ENCODE data around the gene ULBP2.
A peak's percentile ranks its signal among the peaks of the same experiment; 100 is the strongest.
"Not testable (repeated sequence)": the region's sequence is repeated elsewhere in the genome, so short reads cannot be mapped to it uniquely, and the experiment has no call there.

Gene ULBP2

DNA sequence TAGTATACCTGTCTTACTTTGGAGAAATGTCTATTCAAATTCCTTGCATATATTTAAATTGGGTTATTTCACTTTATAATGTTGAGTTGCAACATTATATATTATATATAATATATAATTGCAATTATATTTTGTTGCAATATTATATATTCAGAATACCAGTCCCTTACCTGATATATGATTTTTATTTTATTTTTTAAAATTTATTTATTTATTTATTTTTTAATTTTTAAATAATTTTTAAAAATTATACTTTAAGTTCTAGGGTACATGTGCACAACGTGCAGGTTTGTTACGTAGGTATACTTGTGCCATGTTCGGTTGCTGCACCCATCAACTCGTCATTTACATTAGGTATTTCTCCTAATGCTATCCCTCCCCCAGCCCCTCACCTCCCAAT, 14.8 kb upstream of the ULBP2 start:
- DNase-seq = not testable (repeated sequence)

DNA sequence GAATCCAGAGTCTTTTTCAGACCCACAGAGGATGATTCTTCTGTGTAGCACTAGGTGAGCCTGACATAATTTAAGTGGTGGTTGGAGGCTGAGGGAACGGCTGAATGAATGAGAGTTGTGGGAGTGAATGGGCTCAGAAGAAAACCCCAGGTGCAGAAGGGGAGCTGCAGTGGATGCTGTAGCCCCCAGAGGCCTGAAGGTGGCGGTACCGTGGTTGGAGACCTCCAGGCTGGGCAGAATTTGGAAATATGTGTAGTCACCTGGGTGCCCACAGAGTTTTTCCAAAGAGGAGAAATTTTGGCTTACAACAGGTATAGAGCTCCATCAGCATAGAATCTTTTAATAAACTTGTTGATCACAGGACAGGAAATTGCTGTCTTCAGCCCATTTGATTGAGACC, 12.4 kb upstream of the ULBP2 start:
- peak in 1 of 6 experiments; percentile 11 for DNase-seq

DNA sequence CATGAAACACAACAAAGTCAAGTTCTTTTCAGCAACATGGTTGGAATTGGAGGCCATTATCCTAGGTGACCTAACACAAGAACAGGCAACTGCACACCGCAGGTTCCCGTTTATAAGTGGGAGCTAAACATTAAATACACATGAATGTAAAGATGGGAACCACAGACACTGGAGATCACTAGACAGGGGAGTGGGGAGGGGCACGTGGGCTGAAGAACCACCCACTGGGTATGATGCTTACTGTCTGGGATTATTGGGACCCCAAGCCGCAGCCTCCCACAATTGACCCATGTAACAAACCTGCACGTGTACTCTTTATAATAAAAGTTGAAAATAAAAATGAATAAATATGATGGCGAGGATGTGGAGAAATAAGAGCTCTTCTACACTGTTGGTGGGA, 10.3 kb upstream of the ULBP2 start:
- DNase-seq = no peak

DNA sequence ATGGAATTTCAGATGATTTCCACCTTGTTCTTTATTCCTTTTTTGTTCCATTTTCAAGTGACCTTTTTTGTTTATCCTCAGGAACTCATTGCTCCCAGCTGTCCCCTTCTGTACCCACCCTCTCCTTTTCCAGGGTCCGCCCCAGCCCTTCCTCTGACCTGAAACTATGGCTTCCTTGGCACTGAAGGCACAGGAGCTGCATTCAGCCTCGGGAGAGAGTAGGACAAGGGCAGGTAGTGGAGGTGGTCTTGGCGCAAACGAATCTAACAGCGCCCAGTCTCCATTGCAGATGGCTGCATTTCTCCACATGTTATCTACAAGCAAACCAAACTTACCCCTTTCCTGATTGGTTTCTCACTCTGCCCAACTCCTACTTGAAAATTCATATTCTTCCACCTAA, 8.8 kb upstream of the ULBP2 start:
- no peak for DNase-seq

DNA sequence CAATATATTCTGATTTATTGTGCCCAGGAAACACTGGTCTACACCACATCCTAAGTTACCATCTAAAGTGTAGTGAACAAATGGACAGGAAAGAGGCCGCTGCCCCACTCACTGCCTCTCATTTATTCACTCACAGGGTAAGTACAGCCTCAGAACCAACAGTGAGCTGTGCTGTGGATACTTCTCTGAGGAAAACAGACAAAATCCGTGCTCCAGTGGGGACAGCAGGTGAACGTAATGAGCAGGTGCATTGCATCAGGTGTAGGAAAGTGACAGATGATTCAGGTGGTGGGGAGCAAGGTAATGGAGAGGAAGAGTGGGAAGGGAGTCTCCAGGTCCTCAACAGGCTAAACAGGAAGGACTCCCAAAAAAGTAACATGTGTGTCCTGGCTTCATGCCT, 8.4 kb upstream of the ULBP2 start:
- no peak for DNase-seq

DNA sequence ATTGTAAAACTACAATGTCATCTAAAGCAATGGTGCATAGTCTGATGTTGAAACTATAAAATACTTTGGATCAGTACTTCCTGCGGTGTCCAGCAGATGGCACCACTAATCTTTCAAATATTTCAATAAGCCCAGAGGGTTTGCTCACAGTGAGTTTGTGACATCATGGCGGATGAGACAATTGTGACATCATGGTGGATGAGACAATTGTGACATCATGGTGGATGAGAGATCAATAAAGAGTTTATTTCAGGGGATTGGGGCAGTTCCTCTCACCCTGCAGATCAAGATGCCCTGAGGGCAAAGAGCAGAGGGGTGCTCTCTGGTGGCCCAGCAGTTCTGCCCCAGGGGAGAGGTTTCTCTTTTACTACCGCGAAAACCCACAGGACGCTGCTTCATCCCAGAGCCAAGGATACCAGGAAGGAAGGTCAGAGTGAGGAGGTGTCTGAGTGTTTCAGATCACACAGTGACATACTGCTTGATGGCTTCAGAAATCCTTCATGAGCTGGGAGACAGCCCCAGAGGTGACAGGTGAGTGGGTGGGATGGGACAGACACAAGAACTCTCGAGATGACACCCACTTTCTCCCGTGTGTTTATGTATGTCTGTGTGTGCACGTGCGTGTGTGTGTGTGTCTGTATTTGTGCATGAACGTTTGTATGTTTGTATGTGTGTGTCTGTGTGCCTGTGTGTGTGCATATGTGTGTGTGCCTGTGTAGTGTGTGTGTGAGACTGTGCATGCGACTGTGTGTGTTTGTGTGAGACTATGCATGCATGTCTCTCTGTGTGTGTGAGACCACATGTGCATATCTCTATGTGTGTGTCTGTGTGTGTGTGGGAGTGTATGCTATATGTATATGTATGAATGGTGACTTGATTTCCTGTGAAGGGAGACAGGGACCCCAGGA, 7.3 kb upstream of the ULBP2 start:
- DNase-seq = peak; percentile 46 to 81 (median 55)

DNA sequence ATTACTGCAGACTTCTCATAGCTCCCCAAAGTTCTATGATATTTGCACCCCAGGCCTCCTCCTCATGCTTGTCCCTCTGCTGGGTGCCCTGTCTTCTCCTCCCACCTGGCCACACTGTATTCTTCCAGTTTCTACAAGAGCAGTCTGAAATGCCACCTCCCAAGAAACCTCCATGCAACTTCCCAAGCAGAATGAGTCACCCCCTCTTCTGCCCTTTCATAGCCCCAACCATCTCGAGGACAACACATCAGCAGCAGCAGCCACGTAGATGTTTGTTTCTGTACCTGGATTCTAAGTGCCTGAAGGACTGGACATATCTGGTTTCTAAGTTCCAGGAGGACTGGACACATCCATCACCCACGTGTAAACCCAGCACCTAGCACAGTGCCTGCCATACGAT, 6.6 kb upstream of the ULBP2 start:
- DNase-seq = no peak

DNA sequence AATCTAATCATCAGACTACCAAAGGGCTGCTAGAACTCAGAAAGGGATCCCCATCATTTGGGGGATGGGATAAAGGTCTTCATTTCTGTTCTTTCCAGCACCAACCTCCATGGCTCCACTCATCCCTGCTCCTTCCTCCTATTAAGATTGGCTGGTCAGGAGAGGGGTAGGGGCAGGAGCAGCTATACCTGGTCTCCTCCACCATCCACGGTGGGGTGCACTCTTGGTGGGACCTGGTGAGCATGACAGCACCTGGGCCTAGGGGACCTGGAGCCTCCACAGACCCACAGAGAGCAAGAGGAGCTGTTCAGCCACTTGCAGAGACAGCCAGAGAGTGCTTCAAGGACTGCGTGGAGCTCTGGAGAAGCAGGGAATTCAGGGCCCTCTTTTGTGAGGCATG, 6.1 kb upstream of the ULBP2 start:
- no peak for DNase-seq

DNA sequence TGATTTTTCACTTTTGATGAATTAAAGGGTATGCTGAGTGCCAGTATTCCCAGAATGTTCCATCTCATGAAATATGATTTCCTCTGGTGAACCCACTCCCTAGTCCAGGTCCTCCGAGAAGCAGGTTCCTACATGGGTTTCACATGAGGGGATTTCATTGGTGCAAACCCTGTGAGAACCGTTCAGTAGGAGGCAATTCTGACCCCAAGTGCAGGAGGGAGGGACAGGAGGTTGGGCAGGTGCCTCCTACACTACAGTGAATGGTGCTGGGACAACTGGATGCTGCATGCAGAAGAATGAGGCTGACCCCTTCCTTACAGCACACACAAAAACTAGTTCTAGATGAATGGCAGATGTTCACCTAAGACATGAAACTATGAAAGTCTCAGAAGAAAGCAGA, 5.1 kb upstream of the ULBP2 start:
- no peak for DNase-seq

DNA sequence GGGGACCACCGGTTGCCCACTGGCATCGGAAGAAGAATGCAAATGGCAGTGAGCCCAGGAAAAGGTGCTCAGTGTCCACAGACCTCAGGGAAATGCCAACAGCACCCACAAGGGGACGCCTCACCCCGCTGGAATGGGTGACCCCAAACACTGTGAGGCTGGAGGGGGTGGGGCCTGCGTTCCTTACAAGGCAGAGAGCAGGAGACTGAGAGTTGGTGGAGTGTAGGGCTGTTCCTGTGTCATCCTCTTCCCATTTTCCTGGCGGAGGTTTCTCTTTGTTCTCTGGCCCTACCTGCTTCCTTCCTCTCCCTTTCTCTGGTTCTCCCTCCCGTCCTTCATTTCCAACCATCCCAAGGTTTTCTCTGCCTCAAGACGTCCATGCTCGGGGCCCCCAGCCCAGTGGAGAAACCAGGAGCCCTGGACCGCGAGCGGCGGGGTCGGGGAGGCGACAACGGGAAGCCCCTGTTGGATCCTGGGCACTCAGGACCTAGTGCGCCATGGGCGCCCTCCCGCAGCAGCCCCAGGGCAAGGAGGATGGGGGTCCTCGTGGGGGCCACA, 3.7 kb upstream of the ULBP2 start:
- DNase-seq = peak in 1 of 6 experiments; percentile 42

DNA sequence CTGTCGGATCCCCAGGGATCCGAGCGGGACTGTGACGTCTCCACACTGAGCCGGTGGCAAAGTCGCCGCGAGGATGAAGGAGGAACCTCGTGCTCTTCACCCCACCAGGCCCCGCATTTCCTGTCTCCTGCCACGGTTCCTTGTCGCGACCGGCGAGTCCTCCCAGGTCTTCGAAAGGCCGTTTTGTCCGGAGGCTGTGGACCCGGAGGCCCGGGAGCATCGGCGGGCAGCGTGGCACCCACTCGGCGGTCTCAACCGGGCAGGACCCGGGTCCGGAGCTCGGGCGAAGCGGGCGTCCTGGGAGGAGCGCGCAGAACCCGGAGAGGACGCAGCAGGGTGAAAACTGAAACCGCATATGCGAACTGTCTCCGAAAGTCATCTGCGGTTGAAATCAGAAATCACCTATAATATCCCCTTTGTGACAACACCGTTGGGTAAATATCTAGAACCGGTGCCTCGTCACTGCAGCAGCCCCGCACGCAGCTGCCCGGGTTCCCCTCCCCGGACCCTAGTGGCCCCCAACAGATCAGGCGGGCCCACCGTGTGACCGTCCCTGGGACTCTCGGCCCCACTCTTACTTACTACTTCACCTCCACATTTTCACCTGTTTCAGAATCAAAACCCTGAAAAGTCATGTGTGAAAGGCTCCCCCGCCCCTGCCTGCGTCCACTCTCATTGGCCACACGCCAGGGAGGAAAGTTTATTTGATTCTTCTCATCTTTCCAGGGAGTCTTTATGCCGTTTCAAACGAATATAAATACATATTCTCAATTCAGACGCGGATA, 3.1 kb upstream of the ULBP2 start:
- DNase-seq = peak; percentile 28 to 69 (median 51)

DNA sequence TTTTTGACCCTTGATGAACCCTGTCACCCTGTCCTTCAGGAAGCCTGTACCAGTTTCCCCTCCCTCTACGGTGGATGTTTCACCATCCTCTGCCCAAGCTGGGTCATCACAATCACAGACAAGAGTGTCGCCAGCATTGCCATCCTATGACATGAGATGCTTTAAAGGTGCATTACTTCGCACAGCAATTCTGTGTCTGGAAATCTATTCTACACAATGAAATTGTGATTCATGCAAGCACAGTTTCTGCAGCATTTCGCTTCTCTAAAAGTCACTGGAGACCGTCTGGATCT, 2.5 kb upstream of the ULBP2 start:
- no peak for DNase-seq

DNA sequence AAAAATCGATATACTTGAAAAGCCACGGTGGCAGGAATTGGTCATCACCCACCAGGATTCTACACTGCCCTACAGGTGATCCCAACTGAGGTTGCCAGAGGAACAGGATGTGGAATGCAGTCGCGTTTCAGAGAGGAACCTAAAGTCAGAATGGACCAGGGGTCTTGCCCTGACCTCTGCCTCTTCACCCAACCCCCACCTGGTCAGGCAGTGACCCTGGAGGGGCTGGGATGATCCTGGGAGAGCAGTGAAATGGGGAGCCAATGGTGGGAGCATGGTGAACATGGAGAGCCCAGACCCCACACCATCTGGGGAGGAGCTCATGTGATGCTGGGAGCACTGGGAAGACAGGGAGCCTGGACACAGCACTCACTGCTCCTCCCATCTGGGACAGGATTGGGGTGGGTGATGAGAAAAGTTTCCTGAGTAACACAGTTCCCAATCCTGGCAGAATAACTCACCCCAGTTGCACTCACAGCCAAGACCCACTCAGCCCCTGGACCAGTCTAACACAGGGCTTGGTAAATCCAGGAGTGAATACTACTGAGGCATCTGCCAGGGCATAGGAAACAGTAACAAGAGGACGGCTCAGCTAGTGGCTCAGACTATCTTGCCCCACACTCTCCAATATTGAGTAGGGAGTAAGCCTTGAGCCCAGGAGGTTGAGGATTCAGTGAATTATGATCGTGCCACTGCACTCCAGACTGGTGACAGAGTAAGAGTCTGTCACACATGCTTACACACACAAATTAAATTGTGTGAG, 1.7 kb upstream of the ULBP2 start:
- no peak for DNase-seq

DNA sequence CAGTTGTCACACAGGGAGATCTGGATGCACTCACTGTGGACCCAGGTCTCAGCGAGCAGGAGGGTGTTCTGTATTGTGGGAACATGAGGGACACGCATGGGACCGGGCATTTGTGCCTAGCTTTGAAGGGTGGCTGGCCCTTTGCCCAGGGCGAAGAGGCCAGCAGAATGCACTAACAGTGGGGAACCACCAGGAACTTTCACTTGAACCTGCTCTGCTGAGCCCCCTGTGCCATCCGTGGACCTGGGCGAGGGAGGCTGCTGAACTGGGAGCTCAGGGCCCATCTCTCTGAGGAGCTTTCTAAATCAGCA, 1.2 kb upstream of the ULBP2 start:
- DNase-seq = no peak

DNA sequence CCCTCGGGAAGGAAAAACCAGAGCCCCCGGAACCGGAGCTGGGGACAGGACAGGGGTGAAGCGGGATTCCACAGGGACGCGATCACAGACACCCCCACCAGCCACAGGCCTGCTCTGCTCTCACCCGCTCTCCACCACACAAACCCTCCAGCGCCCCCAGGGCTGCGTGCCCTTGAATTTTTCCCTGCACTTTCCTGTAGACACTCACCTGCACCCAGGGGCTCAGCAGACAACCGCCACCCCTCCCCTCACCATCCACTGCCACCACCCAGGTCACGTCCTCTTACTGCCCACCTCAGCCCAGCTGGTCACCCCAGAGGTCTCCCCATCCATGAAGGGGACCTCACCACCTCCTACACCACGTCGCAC, 631 bp downstream of the ULBP2 start:
- peak in 1 of 6 experiments; percentile 39 for DNase-seq

DNA sequence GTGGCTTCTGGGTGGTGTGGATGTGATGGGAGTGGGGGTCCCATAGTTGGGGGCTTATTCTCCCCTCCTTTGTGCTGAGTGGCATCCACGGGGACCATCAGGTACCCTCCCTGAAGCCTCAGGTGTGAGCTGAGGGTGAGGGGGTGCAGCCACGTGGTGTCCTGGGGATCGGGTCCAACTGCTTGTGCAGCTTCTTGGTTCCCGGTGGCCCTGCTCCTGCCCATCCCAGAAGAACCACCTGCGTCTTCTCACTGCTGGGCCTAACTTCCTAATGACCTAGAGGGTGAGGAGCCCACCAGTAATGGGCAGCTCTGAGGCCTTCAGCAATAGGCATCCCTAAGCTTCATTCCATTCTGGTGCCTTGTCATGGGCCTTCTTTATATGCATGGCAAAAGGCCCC, 1.5 kb downstream of the ULBP2 start:
- DNase-seq = not testable (repeated sequence)

DNA sequence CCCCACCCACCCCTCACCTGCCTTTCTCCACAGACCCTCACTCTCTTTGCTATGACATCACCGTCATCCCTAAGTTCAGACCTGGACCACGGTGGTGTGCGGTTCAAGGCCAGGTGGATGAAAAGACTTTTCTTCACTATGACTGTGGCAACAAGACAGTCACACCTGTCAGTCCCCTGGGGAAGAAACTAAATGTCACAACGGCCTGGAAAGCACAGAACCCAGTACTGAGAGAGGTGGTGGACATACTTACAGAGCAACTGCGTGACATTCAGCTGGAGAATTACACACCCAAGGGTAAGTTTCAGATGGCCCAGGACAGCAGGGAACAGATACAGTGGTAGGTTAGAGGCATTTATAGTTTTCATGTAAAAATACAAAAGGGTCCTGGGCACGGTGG, 3.5 kb downstream of the ULBP2 start:
- DNase-seq = not testable (repeated sequence)

DNA sequence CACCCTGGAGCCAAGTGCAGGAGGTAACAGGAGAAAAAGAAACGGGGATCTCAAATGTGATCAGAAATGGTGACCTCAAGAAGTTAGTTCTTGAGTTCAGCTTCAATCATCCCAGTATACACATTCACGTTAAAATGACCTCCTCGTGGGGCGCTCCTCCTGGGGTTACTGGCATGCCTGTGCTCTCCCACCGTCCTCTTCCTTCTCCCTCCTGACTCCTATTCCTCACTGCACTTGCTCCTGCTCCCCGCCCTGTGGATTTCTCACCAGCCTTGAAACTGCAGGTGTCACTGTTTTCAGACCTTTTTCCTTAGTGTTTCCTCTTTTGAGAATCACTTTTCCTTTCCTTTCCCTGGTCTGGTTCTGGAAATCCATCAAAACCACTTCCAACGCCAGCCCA, 4.8 kb downstream of the ULBP2 start:
- not testable (repeated sequence) for DNase-seq

DNA sequence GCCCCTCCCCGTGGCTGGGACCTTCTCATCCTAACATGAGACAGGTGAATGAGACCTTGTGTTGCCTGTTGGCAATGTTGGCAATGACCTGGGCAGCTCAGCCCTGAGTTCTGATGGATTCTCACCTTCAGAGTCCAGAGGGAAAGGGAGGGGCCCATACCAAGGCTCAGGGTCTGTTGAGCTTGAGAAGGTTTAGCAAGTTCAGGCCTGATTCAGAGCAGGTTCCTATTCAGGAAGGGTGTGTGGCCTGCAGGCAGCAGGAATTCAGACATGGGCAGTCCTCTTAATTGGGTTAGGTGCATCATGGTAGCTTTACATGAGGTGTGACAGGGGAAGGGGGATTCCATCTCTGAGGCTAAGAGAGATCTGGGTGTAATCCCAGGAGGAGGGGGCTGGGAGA, 5.7 kb downstream of the ULBP2 start:
- not testable (repeated sequence) for DNase-seq

DNA sequence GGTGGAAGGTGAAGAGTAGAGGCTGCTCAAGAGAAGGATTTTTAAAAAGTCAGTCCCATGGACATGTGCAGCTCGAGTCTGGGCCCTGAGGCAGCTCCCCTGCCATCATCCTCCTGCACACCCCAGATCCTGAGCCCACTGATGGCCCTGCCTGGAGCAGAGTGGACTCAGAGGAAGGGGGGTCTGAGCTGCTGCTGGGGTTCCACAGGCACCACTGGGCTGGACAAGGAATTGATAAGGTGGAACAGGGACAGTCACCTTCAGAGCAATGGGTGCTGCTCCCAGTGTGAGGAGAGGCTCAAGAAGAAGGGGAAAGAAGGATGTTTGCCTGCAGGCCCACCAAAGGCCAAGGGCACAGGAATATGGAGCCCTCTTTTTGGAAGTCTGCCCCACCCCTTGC, 6.2 kb downstream of the ULBP2 start:
- no peak for DNase-seq

DNA sequence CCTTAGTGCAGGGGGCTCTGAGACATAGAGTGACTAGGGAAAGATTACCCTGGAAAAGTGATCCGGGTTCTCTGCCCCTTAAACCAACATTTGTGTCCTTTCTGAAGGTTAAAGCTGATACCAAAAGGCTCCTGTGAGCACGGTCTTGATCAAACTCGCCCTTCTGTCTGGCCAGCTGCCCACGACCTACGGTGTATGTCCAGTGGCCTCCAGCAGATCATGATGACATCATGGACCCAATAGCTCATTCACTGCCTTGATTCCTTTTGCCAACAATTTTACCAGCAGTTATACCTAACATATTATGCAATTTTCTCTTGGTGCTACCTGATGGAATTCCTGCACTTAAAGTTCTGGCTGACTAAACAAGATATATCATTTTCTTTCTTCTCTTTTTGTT, 6.8 kb downstream of the ULBP2 start:
- DNase-seq = no peak

DNA sequence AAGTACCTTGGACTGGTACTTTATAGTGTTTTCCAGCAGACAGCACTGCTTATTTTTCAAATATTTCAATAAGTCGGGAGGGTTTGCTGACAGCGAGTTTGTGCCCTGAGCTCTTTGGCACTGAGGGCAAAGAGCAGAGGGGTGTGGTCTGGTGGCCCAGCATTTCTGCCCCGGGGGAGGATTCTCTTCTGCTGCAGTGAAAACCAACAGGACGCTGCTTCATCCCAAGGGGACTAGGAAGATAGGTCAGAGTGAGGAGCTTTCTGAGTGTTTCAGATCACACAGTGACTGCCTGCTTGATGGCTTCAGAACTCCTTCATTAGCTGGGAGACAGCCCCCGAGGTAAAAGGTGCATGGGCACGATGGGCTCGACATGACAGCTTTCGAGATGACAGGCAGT, 8.6 kb downstream of the ULBP2 start:
- no peak for DNase-seq

DNA sequence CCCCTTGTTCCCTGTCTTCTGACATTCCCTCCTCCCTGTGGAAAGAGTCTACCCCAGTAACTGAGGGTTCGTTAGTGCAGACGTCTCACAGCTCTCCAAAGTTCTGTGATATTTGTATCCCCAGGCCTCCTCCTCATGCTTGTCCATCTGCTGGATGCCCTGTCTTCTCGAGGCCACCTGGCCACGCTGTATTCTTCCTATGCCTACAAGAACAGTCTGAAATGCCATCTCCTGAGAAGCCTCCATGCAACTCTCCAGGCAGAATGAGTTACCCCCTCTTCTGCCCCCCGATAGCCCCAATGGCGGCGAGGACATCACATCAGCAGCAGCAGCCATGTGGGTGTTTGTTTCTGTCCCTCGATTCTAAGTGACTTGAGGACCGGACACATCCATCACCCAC, 9.3 kb downstream of the ULBP2 start:
- DNase-seq = no peak

DNA sequence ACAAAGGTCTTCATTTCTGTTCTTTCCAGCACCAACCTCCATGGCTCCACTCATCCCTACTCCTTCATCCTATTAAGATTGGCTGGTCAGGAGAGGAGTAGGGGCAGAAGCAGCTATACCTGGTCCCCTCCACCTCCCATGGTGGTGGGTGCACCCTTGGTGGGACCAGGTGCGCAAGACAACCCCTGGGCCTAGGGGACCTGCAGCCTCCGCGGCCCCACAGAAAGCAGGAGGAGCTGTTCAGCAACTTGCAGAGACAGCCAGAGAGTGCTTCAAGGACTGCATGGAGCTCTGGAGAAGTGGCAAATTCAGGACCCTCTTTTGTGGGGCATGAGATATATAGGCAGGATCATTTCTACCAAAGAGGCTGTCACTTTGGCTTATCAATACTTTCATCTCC, 9.8 kb downstream of the ULBP2 start:
- no peak for DNase-seq
